Transverse colon (tissue), 4 donors: Measurements from ENCODE around the gene BACH2. TPM values are rescaled to one million over a fixed set of nuclear protein-coding genes. Genes with fewer than 3 reads are reported as not detected.

Experiments
- DNase-seq: peaks from one replicate; pipeline ENCODE4 v3.0.0-alpha.2; 2019
- H3K27ac ChIP-seq, 4 donors: fragments of 200-600 bp; sonication (generic); 2 replicates each; pipeline ENCODE4 v1.5.1; 2016 to 2018; ENCODE audit warnings: inconsistent platforms in 4 of 4
- H3K27me3 ChIP-seq: fragments of 200-600 bp; sonication (generic); 2 replicates; pipeline ENCODE4 v1.5.1; 2017; ENCODE audit warnings: inconsistent platforms
- H3K36me3 ChIP-seq, 4 donors: fragments of 200-600 bp; sonication (generic); 2 replicates each; pipeline ENCODE4 v1.5.1; 2017 to 2019; ENCODE audit warnings: inconsistent platforms in 4 of 4
- H3K4me1 ChIP-seq, 4 donors: fragments of 200-600 bp; sonication (generic); 2 replicates each; pipeline ENCODE4 v1.5.1; 2017 to 2020; ENCODE audit warnings: inconsistent platforms in 4 of 4
- H3K4me3 ChIP-seq, 4 donors: fragments of 200-600 bp; sonication (generic); 1 replicate in 1 of 4; 2 replicates in 3 of 4; pipeline versions ENCODE4 v1.5.1 to v1.6.1; 2017 to 2019; ENCODE audit warnings: inconsistent platforms in 4 of 4
- H3K9me3 ChIP-seq, 2 donors: fragments of 200-600 bp; sonication (generic); 2 replicates each; pipeline ENCODE4 v1.5.1; 2017 to 2019; ENCODE audit warnings: inconsistent platforms in 2 of 2
- EP300 ChIP-seq: sonication (generic); formaldehyde crosslinking; IDR thresholded peaks from one replicate; pipeline ENCODE4 v1.6.1; 2017; ENCODE audit warnings: antibody characterized with exemption, low read depth
- POLR2A ChIP-seq: fragments of 450-650 bp; IDR thresholded peaks from one replicate; pipeline ENCODE4 v1.6.1; 2016; ENCODE audit warnings: antibody characterized with exemption, mild to moderate bottlenecking, moderate library complexity
- POLR2AphosphoS5 ChIP-seq, 3 donors: sonication (generic); formaldehyde crosslinking; IDR thresholded peaks; one replicate each; pipeline ENCODE4 v1.6.1; 2016; ENCODE audit warnings: antibody characterized with exemption in 3 of 3
- WGBS, 2 donors: methylation state at CpG; one replicate each; pipeline ENCODE4 v1.1.5; 2018; ENCODE audit warnings: low coverage in 1 of 2; 5-methylcytosine and 5-hydroxymethylcytosine counted together
- in situ Hi-C, 4 donors: fragments of 200-750 bp; cut with MboI; loops; one replicate each; pipeline versions ENCODE4 v1.15.0 to v1.15.1; 2017; ENCODE audit warnings: low sequenced_read_pairs in 3 of 4, low pct_ligation_motif_present in 1 of 4, low pct_unique_long_range_greater_than_20kb in 1 of 4
- intact Hi-C: fragments of 100-400 bp; cut with DNase I; formaldehyde crosslinking; loops from one replicate; pipeline ENCODE4 v1.15.1; 2023; ENCODE audit warnings: low total_unique reads
- total RNA-seq, 4 donors: library from RNA; depleted of rRNA; stranded (reverse); fragments of >200 nt; gene quantifications; one replicate each; pipeline ENCODE4 v1.1.0, GENCODE V29; 2016
- TF ChIP-seq, protein P1 (sequence below), 5 experiments: fragments of 200-600 bp in 3 of 5; fragments of 450-650 bp in 2 of 5; sonication (generic) in 3 of 5; IDR thresholded peaks; 1 replicate in 2 of 5; 2 replicates in 3 of 5; pipeline ENCODE4 v1.5.1; 2016 to 2017; ENCODE audit warnings: antibody characterized with exemption in 5 of 5, inconsistent platforms in 3 of 5, mild to moderate bottlenecking in 2 of 5, moderate library complexity in 1 of 5

Gene BACH2
- total RNA-seq, 4 donors from 2014 or later: 0.20 to 7.5 (median 2.4) TPM

DNA sequence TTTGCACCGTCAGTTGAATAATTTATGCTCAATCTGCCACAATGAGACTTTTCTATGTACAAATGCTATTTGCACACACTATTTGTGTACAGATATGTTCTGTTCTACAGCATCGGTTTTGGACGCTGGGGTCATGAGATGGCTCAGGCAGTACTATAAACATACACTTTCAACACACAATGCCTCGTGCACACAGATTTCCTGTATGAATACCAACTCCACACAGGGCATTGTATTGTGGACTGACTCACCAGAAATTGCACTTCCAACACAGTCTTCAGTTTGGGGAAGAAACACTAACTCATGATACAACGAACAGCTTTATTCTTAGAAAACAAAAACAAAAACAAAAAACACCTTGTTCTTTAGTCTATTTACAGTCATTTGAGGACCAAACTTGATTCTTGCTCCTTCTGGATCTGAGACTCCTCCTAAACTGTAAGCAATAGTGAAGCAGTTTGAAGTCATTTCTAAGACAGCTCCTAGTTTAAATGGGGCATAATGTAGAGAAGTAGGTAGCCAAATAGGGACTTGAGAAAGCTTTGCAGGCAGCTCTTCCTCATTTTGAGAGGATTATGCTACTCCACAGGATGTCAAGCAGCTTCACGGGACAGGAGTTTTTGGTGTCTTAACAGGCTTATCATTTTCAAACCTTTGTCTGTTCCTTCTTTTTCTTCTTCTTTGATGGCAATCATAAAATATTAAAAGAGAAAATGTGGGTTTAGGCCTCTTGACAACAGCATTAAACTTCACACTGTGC lies 368.7 kb downstream of the BACH2 start:
- Histone ChIP-seq H3K9me3 (no peaks in the 10 kb centered on the region), H3K4me3 (no peak overlapping the region), H3K27me3 (no peaks in the 10 kb centered on the region), H3K36me3 (no peaks in the 10 kb centered on the region), H3K4me1 (no peaks in the 10 kb centered on the region), H3K27ac (no peak overlapping the region)
- intact Hi-C loops: no loop called here
- TF ChIP-seq EP300 (no peak), POLR2AphosphoS5 (IDR thresholded peaks at IDR 0.05) (no peak), POLR2A (no peak)
- TF ChIP-seq, protein P1, sequence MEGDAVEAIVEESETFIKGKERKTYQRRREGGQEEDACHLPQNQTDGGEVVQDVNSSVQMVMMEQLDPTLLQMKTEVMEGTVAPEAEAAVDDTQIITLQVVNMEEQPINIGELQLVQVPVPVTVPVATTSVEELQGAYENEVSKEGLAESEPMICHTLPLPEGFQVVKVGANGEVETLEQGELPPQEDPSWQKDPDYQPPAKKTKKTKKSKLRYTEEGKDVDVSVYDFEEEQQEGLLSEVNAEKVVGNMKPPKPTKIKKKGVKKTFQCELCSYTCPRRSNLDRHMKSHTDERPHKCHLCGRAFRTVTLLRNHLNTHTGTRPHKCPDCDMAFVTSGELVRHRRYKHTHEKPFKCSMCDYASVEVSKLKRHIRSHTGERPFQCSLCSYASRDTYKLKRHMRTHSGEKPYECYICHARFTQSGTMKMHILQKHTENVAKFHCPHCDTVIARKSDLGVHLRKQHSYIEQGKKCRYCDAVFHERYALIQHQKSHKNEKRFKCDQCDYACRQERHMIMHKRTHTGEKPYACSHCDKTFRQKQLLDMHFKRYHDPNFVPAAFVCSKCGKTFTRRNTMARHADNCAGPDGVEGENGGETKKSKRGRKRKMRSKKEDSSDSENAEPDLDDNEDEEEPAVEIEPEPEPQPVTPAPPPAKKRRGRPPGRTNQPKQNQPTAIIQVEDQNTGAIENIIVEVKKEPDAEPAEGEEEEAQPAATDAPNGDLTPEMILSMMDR (IDR thresholded peaks at IDR 0.05): no peak
- in situ Hi-C loops: no loop called here
- 56 to 70% methylated on average over 6 of the region's 6 CpGs for WGBS, 2 donors
- no peak for DNase-seq

DNA sequence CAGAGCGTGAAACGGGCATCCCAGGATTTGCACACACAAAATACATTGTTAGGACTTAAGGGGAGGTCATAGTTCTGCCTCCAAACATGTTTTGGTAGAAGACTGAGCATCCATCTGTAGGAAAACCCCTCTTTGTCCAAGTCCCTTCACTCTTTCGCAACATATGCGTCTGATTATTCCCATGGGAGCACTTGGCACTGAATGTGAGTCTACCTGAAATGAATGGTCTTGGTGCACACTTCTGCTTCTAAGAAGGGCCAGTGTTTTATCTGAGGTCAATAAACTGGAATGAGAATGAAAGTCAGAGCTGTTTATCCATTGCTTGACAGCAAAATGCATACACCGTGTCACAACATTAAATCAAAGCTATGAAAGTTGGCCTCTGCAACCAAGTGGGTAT lies 369.4 kb downstream of the BACH2 start:
- no peak for DNase-seq
- no peak overlapping the region for H3K27ac ChIP-seq
- no peaks in the 10 kb centered on the region for H3K4me1 ChIP-seq
- H3K36me3 ChIP-seq: no peaks in the 10 kb centered on the region
- 94 to 100% methylated on average over 1 to 5 of the region's 5 CpGs for WGBS, 2 donors
- no peak for TF ChIP-seq POLR2A
- TF ChIP-seq, protein P1 (IDR thresholded peaks at IDR 0.05): no peak
- H3K4me3 ChIP-seq: no peak overlapping the region
- no peaks in the 10 kb centered on the region for H3K9me3 ChIP-seq
- H3K27me3 ChIP-seq: no peaks in the 10 kb centered on the region
- intact Hi-C loops: no loop called here
- in situ Hi-C loops: no loop called here

GRCh38 chr6:89925826-89926225 lies 370.8 kb downstream of the BACH2 start:
- Histone ChIP-seq H3K4me3 (no peak overlapping the region), H3K27ac (no peak overlapping the region), H3K9me3 (no peaks in the 10 kb centered on the region), H3K4me1 (no peaks in the 10 kb centered on the region), H3K27me3 (no peaks in the 10 kb centered on the region), H3K36me3 (no peaks in the 10 kb centered on the region)
- no peak for TF ChIP-seq EP300
- TF ChIP-seq POLR2A: no peak
- TF ChIP-seq, protein P1 (IDR thresholded peaks at IDR 0.05): no peak
- no peak for TF ChIP-seq POLR2AphosphoS5 (IDR thresholded peaks at IDR 0.05)
- intact Hi-C loops: no loop called here
- WGBS, 2 donors: 80% methylated on average over 2 of the region's 2 CpGs; no CpG with 5 or more reads in 1 of the 2 donors
- in situ Hi-C loops: no loop called here
- DNase-seq: no peak

- no peaks in the 10 kb centered on the region for H3K27me3 ChIP-seq
- no peak overlapping the region for H3K27ac ChIP-seq
- no peak overlapping the region for H3K4me3 ChIP-seq
- 64 to 70% methylated on average over 5 of the region's 5 CpGs for WGBS, 2 donors
- intact Hi-C loops (no loop called here), in situ Hi-C loops (no loop called here)
- no peak for DNase-seq
- no peaks in the 10 kb centered on the region for H3K9me3 ChIP-seq
- H3K4me1 ChIP-seq: no peaks in the 10 kb centered on the region
- no peaks in the 10 kb centered on the region for H3K36me3 ChIP-seq
- TF ChIP-seq POLR2A: no peak
- TF ChIP-seq POLR2AphosphoS5 (IDR thresholded peaks at IDR 0.05): no peak
- TF ChIP-seq EP300: no peak
- TF ChIP-seq, protein P1 (IDR thresholded peaks at IDR 0.05): no peak
These were observed 372.4 kb downstream of the BACH2 start for GRCh38 chr6:89924231-89924630.
